HepG2 (cell line): ENCODE results near the gene SNRNP200. TPM values are rescaled to one million over a fixed set of nuclear protein-coding genes. Genes with fewer than 3 reads are reported as not detected.

Experiments used
- ATAC-seq: fragments of 200-7000 bp; cut with Tn5 transposase; 3 replicates; pipeline ENCODE4 v1.9.1; 2020; ENCODE audit warnings: mild to moderate bottlenecking, moderate library complexity
- Bru-seq: library from RNA; stranded (reverse); fragments of 400-500 nt; gene quantifications from one replicate; lab custom pipeline; 2021; lab: Mats Ljungman, UMichigan
- BruChase-seq, 2 experiments: library from RNA; stranded (reverse); fragments of 400-500 nt; gene quantifications; one replicate each; lab custom pipeline; 2021; lab: Mats Ljungman, UMichigan
- BruUV-seq: library from RNA; stranded (reverse); fragments of 400-500 nt; replicated peaks from 2 replicates; lab custom pipeline; 2021; lab: Mats Ljungman, UMichigan
- CTCF ChIA-PET: fragments of 300-600 bp; formaldehyde crosslinking; extraction: SDS; loops from one replicate; lab custom pipeline; 2021; ENCODE audit warnings: low total read pairs, inconsistent platforms, low intra/inter-chr PET ratio; lab: Yijun Ruan, JAX
- POLR2A ChIA-PET: fragments of 350-600 bp; sonication (Branson Sonifier 250); formaldehyde crosslinking; loops from one replicate; lab custom pipeline; 2020; ENCODE audit warnings: antibody characterized with exemption, inconsistent platforms; lab: Yijun Ruan, JAX
- DNase-seq: peaks from one replicate; pipeline ENCODE4 v3.0.0-alpha.2; 2015; ENCODE audit warnings: low spot score
- FAIRE-seq: peaks from 3 replicates; lab custom pipeline; 2011; peaks lifted over from hg19 to GRCh38; lab: Jason Lieb, UNC
- H2AFZ ChIP-seq: one replicate; pipeline ENCODE4 v1.6.1; 2011; ENCODE audit warnings: low read length, inconsistent platforms
- H3K27ac ChIP-seq: fragments of 300-600 bp; 3 replicates; pipeline ENCODE4 v1.8.0; 2011; ENCODE audit warnings: mixed run types, mild to moderate bottlenecking, mixed read lengths, low read length, inconsistent platforms; ENCODE audit not compliant: insufficient read depth; ENCODE audit errors: extremely low read length
- H3K27me3 ChIP-seq, 2 experiments: fragments of 200-600 bp in 1 of 2; 2 replicates in 1 of 2; 3 replicates in 1 of 2; pipeline versions ENCODE4 v1.6.0 to v1.8.0; 2011; ENCODE audit warnings: low read length in 2 of 2, mild to moderate bottlenecking in 2 of 2, moderate library complexity in 2 of 2, inconsistent platforms in 1 of 2; ENCODE audit not compliant: insufficient read depth in 2 of 2, control insufficient read depth in 1 of 2
- H3K36me3 ChIP-seq, 2 experiments: fragments of 200-600 bp in 1 of 2; replicated peaks in 1 of 2; 2 replicates in 1 of 2; 3 replicates in 1 of 2; pipeline versions ENCODE4 v1.5.1 to v1.8.0; 2011; ENCODE audit warnings: low read length in 2 of 2, inconsistent platforms in 1 of 2; ENCODE audit not compliant: insufficient read depth in 2 of 2, control insufficient read depth in 1 of 2
- H3K4me1 ChIP-seq: 2 replicates; pipeline ENCODE4 v1.5.1; 2012; ENCODE audit warnings: low read length, inconsistent platforms; ENCODE audit not compliant: insufficient read depth
- H3K4me2 ChIP-seq: 2 replicates; pipeline ENCODE4 v1.6.0; 2011; ENCODE audit warnings: low read depth, low read length, inconsistent platforms
- H3K4me3 ChIP-seq, 3 experiments: fragments of 200-600 bp in 1 of 3; sonication (generic), shearing (Covaris generic) in 1 of 3; replicated peaks in 1 of 3; 2 replicates each; pipeline ENCODE4 v1.5.1; 2011 to 2016; ENCODE audit warnings: low read length in 3 of 3, inconsistent platforms in 2 of 3, low read depth in 2 of 3, mild to moderate bottlenecking in 2 of 3, control low read depth in 1 of 3, mixed read lengths in 1 of 3; ENCODE audit not compliant: insufficient read depth in 1 of 3
- H3K79me2 ChIP-seq: one replicate; pipeline ENCODE4 v1.6.1; 2011; ENCODE audit warnings: low read length, inconsistent platforms; ENCODE audit not compliant: insufficient read depth
- H3K9ac ChIP-seq: 2 replicates; pipeline ENCODE4 v1.6.0; 2011; ENCODE audit warnings: mild to moderate bottlenecking, low read depth, low read length, inconsistent platforms; ENCODE audit not compliant: insufficient read depth
- H3K9me3 ChIP-seq: 2 replicates; pipeline ENCODE4 v1.5.1; 2012; ENCODE audit warnings: mild to moderate bottlenecking, low read length
- H4K20me1 ChIP-seq: 2 replicates; pipeline ENCODE4 v1.6.0; 2011; ENCODE audit warnings: inconsistent platforms, mild to moderate bottlenecking, low read length, moderate library complexity; ENCODE audit not compliant: insufficient read depth
- CAMTA2 ChIP-seq: sonication (generic); formaldehyde crosslinking; IDR thresholded peaks from 2 replicates; pipeline ENCODE4 v1.4.0; 2020; ENCODE audit warnings: mild to moderate bottlenecking, missing genetic modification reagents, borderline replicate concordance
- EZH2 ChIP-seq: conservative IDR thresholded peaks from 2 replicates; pipeline ENCODE4 v1.6.1; 2012; ENCODE audit warnings: mild to moderate bottlenecking, low read depth, low read length, moderate library complexity
- MZF1 ChIP-seq: sonication (generic); formaldehyde crosslinking; IDR thresholded peaks from 2 replicates; pipeline ENCODE4 v1.8.1; 2023; ENCODE audit warnings: mild to moderate bottlenecking, missing genetic modification reagents, borderline replicate concordance
- NPAS2 ChIP-seq: sonication (generic); formaldehyde crosslinking; IDR thresholded peaks from 2 replicates; pipeline ENCODE4 v1.8.0; 2022; ENCODE audit warnings: mild to moderate bottlenecking, missing genetic modification reagents, borderline replicate concordance
- ZNF446 ChIP-seq: sonication (generic); formaldehyde crosslinking; IDR thresholded peaks from 2 replicates; pipeline ENCODE4 v1.5.0; 2020; ENCODE audit warnings: mild to moderate bottlenecking, missing genetic modification reagents
- ZNF616 ChIP-seq: sonication (generic); formaldehyde crosslinking; IDR thresholded peaks from 2 replicates; pipeline ENCODE4 v1.5.0; 2020; ENCODE audit warnings: low read depth, mild to moderate bottlenecking, missing genetic modification reagents
- WGBS: methylation state at CpG from one replicate; pipeline ENCODE4 v1.1.6; 2017; ENCODE audit warnings: low lambda C conversion rate; 5-methylcytosine and 5-hydroxymethylcytosine counted together
- in situ Hi-C: cut with HindIII; loops from 2 replicates; pipeline ENCODE4 v1.10.0; 2017; ENCODE audit warnings: low pct_unique_long_range_greater_than_20kb; ENCODE audit not compliant: extremely low pct_ligation_motif_present
- intact Hi-C: fragments of 100-400 bp; cut with micrococcal nuclease; formaldehyde crosslinking; loops from one replicate; pipeline ENCODE4 v1.10.0; 2022; ENCODE audit not compliant: unreplicated experiment
- long read RNA-seq, 2 experiments: library from RNA in 1 of 2; library from polyadenylated mRNA in 1 of 2; stranded (forward) in 1 of 2; unstranded in 1 of 2; transcript quantifications; one replicate each; pipeline ENCODE4 v2.0.0, GENCODE V29; 2019 to 2022
- polyA minus RNA-seq, 3 experiments: library from RNA; depleted of rRNA, polyadenylated mRNA; stranded (reverse); fragments of >200 nt; gene quantifications; 2 replicates each; pipeline ENCODE4 v1.2.3, GENCODE V29; 2011; ENCODE audit warnings: low replicate concordance in 1 of 3
- polyA plus RNA-seq, 8 experiments: library from polyadenylated mRNA; depleted of rRNA in 3 of 8; stranded (reverse) in 7 of 8; unstranded in 1 of 8; fragments of >200 nt; fragmentation: Illumina TruSeq in 4 of 8; extraction: Trizol in 4 of 8; gene quantifications; 2 replicates each; pipeline versions ENCODE4 v1.2.1 to v1.2.3, GENCODE V29; 2011 to 2016; ENCODE audit warnings: low read depth in 4 of 8, missing spikeins in 1 of 8, mixed read lengths in 1 of 8; ENCODE audit not compliant: insufficient read depth in 1 of 8
- total RNA-seq, 5 experiments: library from RNA; depleted of rRNA; stranded (reverse); fragments of >200 nt; fragmentation: Illumina TruSeq; extraction: Trizol; gene quantifications; 2 replicates each; pipeline ENCODE4 v1.2.3, GENCODE V29; 2016; ENCODE audit warnings: low read depth in 1 of 5
- TF ChIP-seq, protein P1 (sequence below): fragments of 450-650 bp; IDR thresholded peaks from 2 replicates; pipeline ENCODE4 v1.6.1; 2016
- TF ChIP-seq, protein P2 (sequence below): sonication (generic); formaldehyde crosslinking; conservative IDR thresholded peaks from 2 replicates; pipeline ENCODE4 v1.8.0; 2022; ENCODE audit warnings: missing genetic modification reagents
- TF ChIP-seq, protein P3 (sequence below): sonication (generic); formaldehyde crosslinking; IDR thresholded peaks from 2 replicates; pipeline ENCODE4 v1.4.0; 2020; ENCODE audit warnings: missing genetic modification reagents, borderline replicate concordance

SNRNP200 gene
- total RNA-seq (2016; rRNA removed; fragmentation: Illumina TruSeq; extraction: Trizol) = 99.0 and 163 TPM in 2 replicates
- total RNA-seq (2016; cell fraction: cytosol; rRNA removed; fragmentation: Illumina TruSeq; extraction: Trizol; ENCODE audit: low read depth) = 47.2 and 52.9 TPM in 2 replicates
- 96.1 and 157 TPM in 2 replicates for total RNA-seq (2016; cell fraction: insoluble cytoplasmic fraction; rRNA removed; fragmentation: Illumina TruSeq; extraction: Trizol)
- 38.5 and 38.9 TPM in 2 replicates for total RNA-seq (2016; cell fraction: membrane; rRNA removed; fragmentation: Illumina TruSeq; extraction: Trizol)
- 100 and 111 TPM in 2 replicates for total RNA-seq (2016; cell fraction: nucleus; rRNA removed; fragmentation: Illumina TruSeq; extraction: Trizol)
- polyA plus RNA-seq (2011; rRNA removed) = 228 and 232 TPM in 2 replicates
- polyA plus RNA-seq (2011; cell fraction: cytosol; rRNA removed) = 208 and 241 TPM in 2 replicates
- 356 and 374 TPM in 2 replicates for polyA plus RNA-seq (2011; cell fraction: nucleus; rRNA removed)
- 140 and 148 TPM in 2 replicates for polyA plus RNA-seq (2012)
- 7.3 and 8.8 TPM in 2 replicates for polyA plus RNA-seq (2016; cell fraction: cytosol; fragmentation: Illumina TruSeq; extraction: Trizol; ENCODE audit: low read depth)
- polyA plus RNA-seq (2016; cell fraction: insoluble cytoplasmic fraction; fragmentation: Illumina TruSeq; extraction: Trizol; ENCODE audit: low read depth) = 181 and 193 TPM in 2 replicates
- polyA plus RNA-seq (2016; cell fraction: membrane; fragmentation: Illumina TruSeq; extraction: Trizol; ENCODE audit: low read depth) = 14.0 and 16.1 TPM in 2 replicates
- polyA plus RNA-seq (2016; cell fraction: nucleus; fragmentation: Illumina TruSeq; extraction: Trizol; ENCODE audit: insufficient read depth, low read depth) = 219 and 234 TPM in 2 replicates
- 554 and 704 TPM in 2 replicates for polyA minus RNA-seq (2011; rRNA and poly(A)+ RNA removed; ENCODE audit: low replicate concordance)
- polyA minus RNA-seq (2011; cell fraction: cytosol; rRNA and poly(A)+ RNA removed) = 179 and 186 TPM in 2 replicates
- polyA minus RNA-seq (2011; cell fraction: nucleus; rRNA and poly(A)+ RNA removed) = 151 and 182 TPM in 2 replicates
- percentile 90 among the genes with signal in this experiment for Bru-seq, nascent RNA
- percentile 96 among the genes with signal in this experiment for BruChase-seq, experiment 1, labeled RNA remaining after a 6-hour chase
- percentile 93 among the genes with signal in this experiment for BruChase-seq, experiment 2, labeled RNA remaining after a 2-hour chase
- long read RNA-seq, experiment 1, full-length matches to known transcripts = 8 of 57 reads
- long read RNA-seq, experiment 1, partial matches to known transcripts = 46 of 57 reads
- long read RNA-seq, experiment 1, other reads (novel, unspliced or antisense) = 3 of 57 reads
- long read RNA-seq, experiment 2, full-length matches to known transcripts = 72 of 320 reads
- long read RNA-seq, experiment 2, partial matches to known transcripts = 165 of 320 reads
- long read RNA-seq, experiment 2, other reads (novel, unspliced or antisense) = 83 of 320 reads

DNA sequence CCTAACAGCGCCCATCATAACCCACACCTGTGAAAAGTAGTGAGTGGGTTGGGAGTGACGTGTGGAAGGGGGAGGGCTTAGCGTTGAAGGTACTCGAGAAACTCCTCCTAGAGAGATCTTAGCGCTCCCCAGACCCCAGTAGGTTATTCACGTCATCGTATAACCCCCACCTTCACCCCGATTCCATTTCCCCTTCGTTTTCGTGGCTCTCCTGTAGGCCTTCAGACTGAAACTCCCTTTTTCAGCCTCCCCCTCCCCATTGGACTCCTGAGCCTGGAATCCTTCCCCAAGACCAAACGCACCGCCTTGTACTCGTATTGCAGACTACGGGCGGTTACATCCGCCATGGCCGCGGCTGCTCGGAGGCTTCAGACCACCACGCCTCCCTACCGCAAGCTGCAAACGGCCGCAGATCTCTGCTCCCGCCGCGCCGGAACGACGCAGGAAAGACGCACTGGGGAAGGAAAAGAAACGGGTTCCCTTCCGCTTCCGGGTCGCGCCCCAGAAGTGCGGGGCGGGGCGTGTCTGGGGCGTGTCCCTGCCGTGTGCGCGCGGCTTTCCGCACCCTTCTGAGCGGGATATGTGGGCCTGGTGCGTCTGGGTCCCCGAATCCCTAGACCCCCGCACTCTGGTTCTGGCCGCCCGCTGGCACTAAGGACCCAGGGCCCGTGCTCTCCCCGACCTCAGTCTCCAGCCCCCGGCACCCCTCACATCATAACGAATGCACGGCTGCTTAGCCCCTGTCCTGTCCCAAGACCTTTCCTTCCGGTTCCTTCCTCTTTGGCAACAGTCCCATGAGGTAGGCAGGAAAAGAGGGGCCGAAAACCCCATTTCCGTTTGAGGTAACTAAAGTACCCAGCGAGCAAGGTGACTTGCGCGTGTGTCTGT is at the start of gene SNRNP200:
Gene SNRNP200 (minus strand): TSS at position 456 of the 888 bp plus-strand sequence. CDS start 109 bp downstream, at position 347.
- Histone ChIP-seq H3K79me2 (peaks cover 43% of the 10 kb centered on the region), H3K27ac (peak within 1 kb of the TSS; percentile 75), H3K9me3 (no peaks in the 10 kb centered on the region), H4K20me1 (no peaks in the 10 kb centered on the region), H3K4me2 (peak within 1 kb of the TSS; percentile 89), H3K27me3 (no peaks in the 10 kb centered on the region; a peak in 1 of 5 replicates), H3K9ac (peak within 1 kb of the TSS; percentile 85), H3K36me3 (peaks cover 17 to 30% of the 10 kb centered on the region in 2 experiments), H2AFZ (peak within 1 kb of the TSS; percentile 8), H3K4me1 (peaks cover 37% of the 10 kb centered on the region), H3K4me3 (peak within 1 kb of the TSS; percentile 79 to 92 (median 91))
- ChIA-PET CTCF (interaction anchor here (1.4 kb wide), 1 partner anchor 203 kb away, joined by 4 read pairs; no protein-coding TSS in a partner anchor), POLR2A (interaction anchor here (0.7 to 4.0 kb wide), 21 partner anchors 8 to 118 kb away, joined by 3 to 45 read pairs (median 4); partner anchors contain the start of genes CIAO1, ITPRIPL1, NCAPH and STARD7)
- DNase-seq = peak; percentile 86
- peak; percentile 98 for ATAC-seq
- BruUV-seq = no TSS peak
- intact Hi-C loops (loop anchor here (1.0 to 2.0 kb wide), 5 partner anchors 16 to 204 kb away; partner anchors contain the start of genes CIAO1 and ITPRIPL1), in situ Hi-C loops (no loop called here)
- peak; percentile 66 for FAIRE-seq
- WGBS = 3% methylated on average over 52 of the region's 61 CpGs
- TF ChIP-seq CAMTA2 (CRISPR knock-in tag) = no peak
- no peak for TF ChIP-seq EZH2
- TF ChIP-seq ZNF446 (CRISPR knock-in tag) = no peak
- TF ChIP-seq MZF1 (CRISPR knock-in tag) = peak; percentile 80; the same call in 1 of the 2 replicates
- TF ChIP-seq, protein P1, sequence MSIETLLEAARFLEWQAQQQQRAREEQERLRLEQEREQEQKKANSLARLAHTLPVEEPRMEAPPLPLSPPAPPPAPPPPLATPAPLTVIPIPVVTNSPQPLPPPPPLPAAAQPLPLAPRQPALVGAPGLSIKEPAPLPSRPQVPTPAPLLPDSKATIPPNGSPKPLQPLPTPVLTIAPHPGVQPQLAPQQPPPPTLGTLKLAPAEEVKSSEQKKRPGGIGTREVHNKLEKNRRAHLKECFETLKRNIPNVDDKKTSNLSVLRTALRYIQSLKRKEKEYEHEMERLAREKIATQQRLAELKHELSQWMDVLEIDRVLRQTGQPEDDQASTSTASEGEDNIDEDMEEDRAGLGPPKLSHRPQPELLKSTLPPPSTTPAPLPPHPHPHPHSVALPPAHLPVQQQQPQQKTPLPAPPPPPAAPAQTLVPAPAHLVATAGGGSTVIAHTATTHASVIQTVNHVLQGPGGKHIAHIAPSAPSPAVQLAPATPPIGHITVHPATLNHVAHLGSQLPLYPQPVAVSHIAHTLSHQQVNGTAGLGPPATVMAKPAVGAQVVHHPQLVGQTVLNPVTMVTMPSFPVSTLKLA = peak; percentile 67
- no peak for TF ChIP-seq ZNF616
- TF ChIP-seq NPAS2 (CRISPR knock-in tag) = 0 out of 2 replicates have a peak, but pooled peaks have one; percentile 77
- TF ChIP-seq, protein P2, sequence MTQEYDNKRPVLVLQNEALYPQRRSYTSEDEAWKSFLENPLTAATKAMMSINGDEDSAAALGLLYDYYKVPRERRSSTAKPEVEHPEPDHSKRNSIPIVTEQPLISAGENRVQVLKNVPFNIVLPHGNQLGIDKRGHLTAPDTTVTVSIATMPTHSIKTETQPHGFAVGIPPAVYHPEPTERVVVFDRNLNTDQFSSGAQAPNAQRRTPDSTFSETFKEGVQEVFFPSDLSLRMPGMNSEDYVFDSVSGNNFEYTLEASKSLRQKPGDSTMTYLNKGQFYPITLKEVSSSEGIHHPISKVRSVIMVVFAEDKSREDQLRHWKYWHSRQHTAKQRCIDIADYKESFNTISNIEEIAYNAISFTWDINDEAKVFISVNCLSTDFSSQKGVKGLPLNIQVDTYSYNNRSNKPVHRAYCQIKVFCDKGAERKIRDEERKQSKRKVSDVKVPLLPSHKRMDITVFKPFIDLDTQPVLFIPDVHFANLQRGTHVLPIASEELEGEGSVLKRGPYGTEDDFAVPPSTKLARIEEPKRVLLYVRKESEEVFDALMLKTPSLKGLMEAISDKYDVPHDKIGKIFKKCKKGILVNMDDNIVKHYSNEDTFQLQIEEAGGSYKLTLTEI (CRISPR knock-in tag) = no peak
- TF ChIP-seq, protein P3, sequence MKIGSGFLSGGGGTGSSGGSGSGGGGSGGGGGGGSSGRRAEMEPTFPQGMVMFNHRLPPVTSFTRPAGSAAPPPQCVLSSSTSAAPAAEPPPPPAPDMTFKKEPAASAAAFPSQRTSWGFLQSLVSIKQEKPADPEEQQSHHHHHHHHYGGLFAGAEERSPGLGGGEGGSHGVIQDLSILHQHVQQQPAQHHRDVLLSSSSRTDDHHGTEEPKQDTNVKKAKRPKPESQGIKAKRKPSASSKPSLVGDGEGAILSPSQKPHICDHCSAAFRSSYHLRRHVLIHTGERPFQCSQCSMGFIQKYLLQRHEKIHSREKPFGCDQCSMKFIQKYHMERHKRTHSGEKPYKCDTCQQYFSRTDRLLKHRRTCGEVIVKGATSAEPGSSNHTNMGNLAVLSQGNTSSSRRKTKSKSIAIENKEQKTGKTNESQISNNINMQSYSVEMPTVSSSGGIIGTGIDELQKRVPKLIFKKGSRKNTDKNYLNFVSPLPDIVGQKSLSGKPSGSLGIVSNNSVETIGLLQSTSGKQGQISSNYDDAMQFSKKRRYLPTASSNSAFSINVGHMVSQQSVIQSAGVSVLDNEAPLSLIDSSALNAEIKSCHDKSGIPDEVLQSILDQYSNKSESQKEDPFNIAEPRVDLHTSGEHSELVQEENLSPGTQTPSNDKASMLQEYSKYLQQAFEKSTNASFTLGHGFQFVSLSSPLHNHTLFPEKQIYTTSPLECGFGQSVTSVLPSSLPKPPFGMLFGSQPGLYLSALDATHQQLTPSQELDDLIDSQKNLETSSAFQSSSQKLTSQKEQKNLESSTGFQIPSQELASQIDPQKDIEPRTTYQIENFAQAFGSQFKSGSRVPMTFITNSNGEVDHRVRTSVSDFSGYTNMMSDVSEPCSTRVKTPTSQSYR (CRISPR knock-in tag) = 0 out of 2 replicates have a peak, but pooled peaks have one; percentile 28
